Tracheal epithelial cell (primary cell): ENCODE data around the gene CST9. TPM values are rescaled to one million over a fixed set of nuclear protein-coding genes. Genes with fewer than 3 reads are reported as not detected.

ENCODE experiments used
- total RNA-seq: library from RNA; depleted of rRNA; stranded (reverse); fragments of >200 nt; gene quantifications from 2 replicates; pipeline ENCODE4 v1.2.1, GENCODE V29; 2014

The CST9 gene, protein sequence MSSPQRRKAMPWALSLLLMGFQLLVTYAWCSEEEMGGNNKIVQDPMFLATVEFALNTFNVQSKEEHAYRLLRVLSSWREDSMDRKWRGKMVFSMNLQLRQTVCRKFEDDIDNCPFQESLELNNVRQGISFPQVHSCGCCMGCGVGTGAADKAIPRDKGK
- not detected in 2 replicates for total RNA-seq

DNA sequence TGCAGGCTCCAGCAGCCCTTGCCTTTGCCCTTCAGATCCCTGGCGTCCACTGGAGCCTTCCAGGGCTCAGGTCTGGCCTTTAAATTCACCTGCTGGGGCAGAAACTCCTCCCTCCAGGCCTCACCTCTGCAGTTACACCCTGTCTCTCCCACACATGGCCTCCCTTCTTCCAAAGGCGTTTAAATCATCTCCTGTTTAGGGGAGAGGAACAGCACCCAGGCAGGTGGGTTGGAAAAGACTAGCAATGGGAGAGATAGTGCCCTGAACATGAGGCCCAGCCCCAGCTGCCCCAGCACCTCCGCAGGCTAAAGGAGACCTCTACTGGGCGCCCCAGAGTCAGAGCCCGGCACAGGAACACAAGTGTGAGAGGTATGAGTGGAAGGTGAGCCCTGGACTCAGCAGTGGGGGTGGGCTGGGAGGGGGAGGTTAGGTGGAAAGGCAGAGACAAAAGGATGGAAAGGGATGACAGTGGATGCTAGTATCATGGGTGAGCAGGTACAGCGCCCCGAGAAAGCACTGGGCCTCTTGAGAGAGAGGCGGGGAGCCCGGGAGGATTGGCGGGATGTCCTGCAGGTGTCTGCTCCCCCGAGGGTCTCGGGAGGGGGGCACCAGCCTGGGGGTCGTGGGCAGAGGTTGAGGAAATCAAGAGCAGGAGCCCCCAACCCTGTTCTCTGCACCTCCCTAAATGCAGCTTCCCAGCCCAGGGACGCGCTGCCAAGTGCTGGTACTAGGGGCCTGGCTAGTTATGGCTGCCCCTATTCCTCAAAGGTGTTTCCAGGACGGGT, at the start of gene CST9:
Gene CST9 (minus strand): TSS at position 51 of the 785 bp plus-strand sequence. CDS start 53 bp downstream, outside the sequence.

DNA sequence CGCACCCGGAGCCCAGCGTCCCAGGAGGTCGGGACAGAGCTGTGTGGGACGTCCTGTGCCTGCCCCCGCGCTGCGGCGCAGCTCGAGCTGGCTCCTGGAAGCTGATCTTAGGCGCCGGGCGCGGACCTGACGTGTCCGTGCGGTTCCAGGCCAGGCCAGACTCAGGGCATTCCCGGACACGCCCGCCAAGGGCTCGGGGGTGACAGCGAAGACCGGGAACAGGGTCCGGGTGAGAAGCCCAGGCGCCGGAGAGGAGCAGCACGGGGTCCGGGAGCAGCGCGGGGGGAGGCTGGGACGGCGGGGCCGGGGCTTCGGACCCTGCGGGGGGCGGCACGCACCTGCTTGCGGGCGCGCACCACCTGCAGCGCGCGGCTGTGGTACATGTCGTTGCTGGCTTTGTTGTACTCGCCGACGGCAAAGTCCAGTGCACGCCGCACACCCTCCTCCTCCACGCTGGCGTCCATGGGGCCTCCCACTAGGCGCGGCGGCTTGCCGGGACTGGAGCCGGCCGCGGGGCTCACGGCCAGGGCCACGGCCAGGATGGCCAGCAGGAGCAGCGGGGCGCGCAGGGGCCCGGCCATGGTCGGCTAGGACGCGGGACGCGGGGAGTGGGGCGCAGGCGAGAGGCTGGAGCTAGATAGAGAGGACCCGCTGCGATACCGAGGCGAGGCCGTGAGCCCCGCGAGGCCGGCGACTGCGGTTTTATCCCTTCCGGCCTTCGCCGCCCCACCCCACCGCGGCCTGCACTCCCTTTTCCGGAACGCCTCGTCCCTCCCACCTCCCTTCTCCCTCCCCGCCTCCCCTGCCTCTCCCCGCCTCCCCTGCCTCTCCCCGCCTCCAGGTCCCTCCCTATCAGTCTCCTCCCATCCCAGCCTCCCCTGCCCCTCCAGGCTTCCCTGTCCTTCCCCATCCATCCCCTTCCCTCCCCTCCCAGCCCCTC, 31.8 kb upstream of the CST9 start, which contains the start of gene CST3:
Gene CST3 (minus strand): TSS at position 674 of the 940 bp plus-strand sequence. CDS start 93 bp downstream, at position 581.

DNA sequence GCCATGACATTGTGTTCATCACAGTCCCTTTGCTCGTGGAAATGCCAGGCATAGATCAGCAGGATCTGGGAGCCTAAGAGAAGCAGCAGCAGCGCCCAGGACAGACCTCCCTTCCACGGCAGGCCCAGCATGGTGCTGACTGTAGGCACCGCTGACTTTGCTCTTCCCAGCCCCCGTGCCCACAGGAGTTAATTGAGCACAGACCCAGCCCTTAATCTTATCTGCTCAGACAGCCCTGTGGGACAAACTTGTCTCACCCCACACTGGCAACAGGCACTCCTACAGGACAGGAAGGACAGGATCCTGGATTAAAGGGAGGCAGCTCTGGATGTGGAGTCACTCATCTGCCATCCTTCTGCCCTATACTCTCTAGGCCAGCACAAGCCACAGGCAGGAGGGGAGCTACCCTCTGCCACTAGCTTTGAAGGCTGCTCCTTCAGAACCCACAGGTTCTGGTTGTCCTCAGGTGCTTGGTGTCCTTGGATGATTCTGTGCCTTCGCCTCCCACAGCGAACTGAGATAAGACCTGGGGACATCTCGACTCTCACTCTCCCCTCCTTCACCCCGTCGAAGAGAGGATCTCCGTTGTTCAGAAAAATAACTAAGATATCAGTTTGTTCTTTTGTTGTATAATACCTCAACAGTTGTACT, 37.3 kb downstream of the CST9 start, which contains the start of gene CST9L:
Gene CST9L (minus strand): TSS at position 165 of the 651 bp plus-strand sequence. CDS start 34 bp downstream, at position 131.

Other genes with a start within 250 kb of the CST9 start
- gene GZF1, start 243.7 kb downstream of the CST9 start, total RNA-seq: 14.1 and 15.2 TPM in 2 replicates
- gene NAPB, start 184.4 kb downstream of the CST9 start, total RNA-seq: 5.1 and 6.4 TPM in 2 replicates
- gene CSTL1, start 166.2 kb downstream of the CST9 start, total RNA-seq: not detected in 2 replicates
- gene CST11, start 153.0 kb downstream of the CST9 start, total RNA-seq: not detected in 2 replicates
- not detected in 2 replicates for gene CST8, start 114.8 kb downstream of the CST9 start, total RNA-seq
- gene CST9L, start 37.4 kb downstream of the CST9 start, total RNA-seq: not detected in 2 replicates
- 209 and 213 TPM in 2 replicates for gene CST3, start 32.0 kb upstream of the CST9 start, total RNA-seq
- not detected in 2 replicates for gene CST4, start 83.1 kb upstream of the CST9 start, total RNA-seq
- gene CST1, start 145.0 kb upstream of the CST9 start, total RNA-seq: not detected in 2 replicates
- gene CST2, start 220.8 kb upstream of the CST9 start, total RNA-seq: not detected in 2 replicates